Measurements from ENCODE around the gene STAT6.
"Not testable (repeated sequence)": the region's sequence is repeated elsewhere in the genome, so short reads cannot be mapped to it uniquely, and the experiment has no call there.

STAT6 gene

GRCh38 chr12:57055824-57056223 is 55.3 kb downstream of the STAT6 start:
- no peak overlapping the region for H3K27ac ChIP-seq
- H3K36me3 ChIP-seq: peaks cover 10 to 41% (median 22%) of the 10 kb centered on the region in 3 donors
- TF ChIP-seq CTCF (IDR thresholded peaks at IDR 0.05): no peak
- DNase-seq: no peak
- no peaks in the 10 kb centered on the region for H3K27me3 ChIP-seq
- H3K9me3 ChIP-seq: no peaks in the 10 kb centered on the region
- intact Hi-C loops (cut with DNase I; ENCODE audit: low total_unique reads): no loop called here
- no peak overlapping the region for H3K4me3 ChIP-seq
- H3K4me1 ChIP-seq: no peaks in the 10 kb centered on the region

GRCh38 chr12:57053901-57054300 is 57.3 kb downstream of the STAT6 start:
- H3K27me3 ChIP-seq; DNase-seq; H3K9me3 ChIP-seq; H3K4me3 ChIP-seq; H3K27ac ChIP-seq; H3K4me1 ChIP-seq; intact Hi-C loops (cut with DNase I; ENCODE audit: low total_unique reads): not testable (repeated sequence)
- H3K36me3 ChIP-seq: peaks cover 0 to 23% (median 3%) of the 10 kb centered on the region in 3 donors

GRCh38 chr12:57053146-57053545 is 58.0 kb downstream of the STAT6 start:
- DNase-seq; intact Hi-C loops (cut with DNase I; ENCODE audit: low total_unique reads); H3K27me3 ChIP-seq: not testable (repeated sequence)

GRCh38 chr12:57051011-57051410 is 60.2 kb downstream of the STAT6 start:
- intact Hi-C loops (cut with DNase I; ENCODE audit: low total_unique reads): no loop called here
- Histone ChIP-seq H3K4me1 (no peaks in the 10 kb centered on the region), H3K4me3 (no peak overlapping the region), H3K9me3 (no peaks in the 10 kb centered on the region), H3K27me3 (peaks cover 0 to 5% of the 10 kb centered on the region in 2 donors), H3K36me3 (no peaks in the 10 kb centered on the region), H3K27ac (no peak overlapping the region)
- TF ChIP-seq CTCF (IDR thresholded peaks at IDR 0.05): no peak
- no peak for DNase-seq

More at GRCh38 chr12:57053146-57053545, 58.0 kb downstream of the STAT6 start:
- H3K36me3 ChIP-seq: peaks cover 0 to 15% (median 0%) of the 10 kb centered on the region in 3 donors
- not testable (repeated sequence) for H3K9me3 ChIP-seq, H3K27ac ChIP-seq, H3K4me1 ChIP-seq, H3K4me3 ChIP-seq

- Histone ChIP-seq H3K4me1 (no peaks in the 10 kb centered on the region), H3K9me3 (no peaks in the 10 kb centered on the region), H3K27me3 (peaks cover 0 to 8% of the 10 kb centered on the region in 2 donors), H3K27ac (no peak within 1 kb of the TSS), H3K4me3 (no peak within 1 kb of the TSS), H3K36me3 (no peaks in the 10 kb centered on the region)
- TF ChIP-seq CTCF (IDR thresholded peaks at IDR 0.05): no peak
- intact Hi-C loops (cut with DNase I; ENCODE audit: low total_unique reads): no loop called here
- DNase-seq: no peak
These were observed 61.3 kb downstream of the STAT6 start, which contains the start of gene MYO1A for GRCh38 chr12:57049890-57050289. TSS of gene MYO1A (minus strand) at chr12:57050129. CDS start at chr12:57048323, 1,806 bp downstream.

- peaks cover 0 to 10% of the 10 kb centered on the region in 2 donors for H3K27me3 ChIP-seq
- no peaks in the 10 kb centered on the region for H3K36me3 ChIP-seq
- no peaks in the 10 kb centered on the region for H3K4me1 ChIP-seq
- intact Hi-C loops (cut with DNase I; ENCODE audit: low total_unique reads): no loop called here
- no peak for TF ChIP-seq CTCF (IDR thresholded peaks at IDR 0.05)
- H3K4me3 ChIP-seq: no peak overlapping the region
- no peaks in the 10 kb centered on the region for H3K9me3 ChIP-seq
- DNase-seq: no peak
- no peak overlapping the region for H3K27ac ChIP-seq
These were observed 62.1 kb downstream of the STAT6 start for GRCh38 chr12:57049119-57049446.

All from tibial artery (tissue), 4 donors.